Measurements from ENCODE around the gene KRTAP10-7.
"Not testable (repeated sequence)": the region's sequence is repeated elsewhere in the genome, so short reads cannot be mapped to it uniquely, and the experiment has no call there.

KRTAP10-7 gene

DNA sequence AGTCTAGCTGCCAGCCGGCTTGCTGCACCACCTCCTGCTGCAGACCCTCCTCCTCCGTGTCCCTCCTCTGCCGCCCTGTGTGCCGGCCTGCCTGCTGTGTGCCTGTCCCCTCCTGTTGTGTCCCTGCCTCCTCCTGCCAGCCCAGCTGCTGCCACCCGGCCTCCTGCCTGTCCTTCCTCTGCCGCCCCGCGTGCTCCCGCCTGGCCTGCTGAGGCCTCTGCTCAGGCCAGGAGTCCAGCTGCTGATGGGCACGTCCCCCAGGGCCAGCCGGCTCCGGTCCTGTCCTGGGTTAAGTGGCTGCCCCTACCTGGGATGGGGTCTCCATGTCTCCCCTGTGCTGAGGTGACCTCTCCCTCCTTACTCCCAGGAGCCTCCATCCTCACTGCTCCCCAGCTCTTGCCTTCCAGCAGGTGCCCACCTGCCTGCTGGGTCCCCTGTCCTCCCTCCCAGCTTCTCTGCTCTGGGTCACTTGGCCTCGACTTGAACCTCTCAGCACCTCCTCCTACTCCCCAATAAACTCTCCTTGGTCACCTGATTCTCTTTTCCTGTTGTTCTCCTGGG is 12.4 kb downstream of the KRTAP10-7 start:
- no peak for DNase-seq

DNA sequence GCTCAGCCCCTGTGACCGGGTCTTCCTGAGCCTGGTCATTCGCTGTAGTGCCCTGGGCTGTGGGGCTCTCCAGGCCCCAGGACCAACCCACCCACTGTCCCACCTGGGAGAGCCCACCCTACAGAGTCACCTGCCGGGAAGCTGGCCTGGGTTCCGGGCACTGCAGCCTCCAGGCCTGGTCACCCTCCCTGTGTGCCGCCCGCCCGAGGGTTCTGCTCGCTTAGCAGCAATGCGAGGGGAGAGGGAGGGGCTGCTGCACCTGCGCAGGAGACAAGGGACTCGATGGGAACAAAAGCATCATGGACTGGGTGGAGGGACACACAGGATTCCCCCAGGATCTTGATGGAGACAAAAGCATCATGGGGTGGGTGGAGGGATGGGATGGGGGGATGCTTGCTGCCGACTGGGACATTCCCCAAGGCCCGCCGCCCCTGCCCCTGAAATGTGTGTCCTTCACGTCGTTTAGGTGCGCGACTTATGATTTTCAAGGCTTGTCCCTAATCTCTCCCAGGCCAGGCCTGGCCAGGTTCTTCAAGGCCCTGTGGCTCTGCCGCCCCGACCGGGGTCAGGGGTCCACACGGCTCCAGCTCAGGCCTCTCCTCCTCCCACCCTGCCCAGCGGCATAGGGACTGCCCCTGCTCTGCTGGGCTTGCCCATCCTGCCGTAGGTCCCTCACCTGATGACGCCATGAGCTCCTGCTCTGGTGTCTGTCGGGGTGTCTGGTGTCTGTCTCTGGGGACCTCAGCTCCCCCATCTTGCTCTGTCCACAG is 13.2 kb downstream of the KRTAP10-7 start:
- no peak for DNase-seq

DNA sequence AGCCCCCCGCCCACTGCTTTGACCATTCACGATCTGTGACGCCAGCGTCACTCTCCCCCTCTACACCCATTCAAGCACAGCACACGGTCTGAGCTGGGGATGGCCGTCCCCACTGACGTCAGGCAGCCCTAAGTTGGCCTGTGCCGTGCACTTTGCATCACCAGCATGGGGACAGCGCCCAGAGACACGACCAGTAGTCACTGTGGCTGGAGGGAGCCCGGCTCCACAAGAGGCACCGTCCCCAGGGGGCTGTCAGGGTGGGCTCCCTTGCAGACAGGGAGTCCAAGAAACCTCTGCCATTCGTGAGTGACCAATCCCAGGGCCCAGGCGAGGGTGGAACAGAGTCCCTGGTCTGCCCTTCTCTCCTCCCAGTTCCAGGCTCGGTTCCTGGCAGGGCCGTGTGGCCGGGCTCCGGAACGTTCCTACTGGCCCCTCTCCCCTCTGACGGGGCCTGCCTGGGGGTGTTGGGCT is 13.8 kb downstream of the KRTAP10-7 start:
- DNase-seq = no peak

DNA sequence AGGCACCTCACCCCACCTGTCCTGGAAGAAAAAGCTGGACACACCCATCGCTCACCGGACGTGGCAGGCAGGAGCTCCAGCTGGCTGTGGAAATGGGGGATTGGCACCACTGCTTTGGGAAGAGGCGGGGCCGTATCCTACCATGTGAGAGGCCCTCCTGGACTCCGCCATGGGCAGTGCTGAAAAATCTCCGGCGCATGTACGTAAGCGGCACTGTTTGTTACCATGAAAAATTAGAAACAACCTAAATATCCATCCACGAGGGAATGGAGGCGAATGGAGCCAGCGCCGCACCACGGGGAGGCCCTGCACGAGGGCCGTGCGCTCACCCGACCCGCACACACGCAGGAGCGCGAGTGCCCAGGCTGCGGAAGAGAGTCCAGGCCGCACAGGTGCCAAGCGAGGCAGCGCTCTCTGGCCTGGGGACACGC is 14.6 kb downstream of the KRTAP10-7 start:
- DNase-seq = no peak

DNA sequence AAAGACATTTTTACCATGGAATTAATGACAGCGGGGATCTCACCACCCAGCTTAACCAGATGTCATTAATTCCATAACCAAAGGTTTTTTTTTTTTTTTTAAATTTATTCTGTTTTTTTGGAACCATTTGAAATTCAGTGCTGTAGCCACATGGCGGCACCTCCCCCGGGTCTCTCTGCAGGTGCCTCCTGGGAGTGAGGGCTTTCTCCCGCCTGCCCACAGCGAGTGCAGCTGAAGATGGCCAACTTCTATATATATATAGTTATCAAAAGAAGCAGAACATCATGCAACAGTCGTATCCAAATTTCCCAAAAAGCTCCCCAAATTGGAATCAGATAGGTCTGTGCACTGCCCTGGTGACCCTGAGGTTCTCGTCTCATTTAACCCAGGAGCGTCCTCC is 15.1 kb downstream of the KRTAP10-7 start:
- no peak for DNase-seq

DNA sequence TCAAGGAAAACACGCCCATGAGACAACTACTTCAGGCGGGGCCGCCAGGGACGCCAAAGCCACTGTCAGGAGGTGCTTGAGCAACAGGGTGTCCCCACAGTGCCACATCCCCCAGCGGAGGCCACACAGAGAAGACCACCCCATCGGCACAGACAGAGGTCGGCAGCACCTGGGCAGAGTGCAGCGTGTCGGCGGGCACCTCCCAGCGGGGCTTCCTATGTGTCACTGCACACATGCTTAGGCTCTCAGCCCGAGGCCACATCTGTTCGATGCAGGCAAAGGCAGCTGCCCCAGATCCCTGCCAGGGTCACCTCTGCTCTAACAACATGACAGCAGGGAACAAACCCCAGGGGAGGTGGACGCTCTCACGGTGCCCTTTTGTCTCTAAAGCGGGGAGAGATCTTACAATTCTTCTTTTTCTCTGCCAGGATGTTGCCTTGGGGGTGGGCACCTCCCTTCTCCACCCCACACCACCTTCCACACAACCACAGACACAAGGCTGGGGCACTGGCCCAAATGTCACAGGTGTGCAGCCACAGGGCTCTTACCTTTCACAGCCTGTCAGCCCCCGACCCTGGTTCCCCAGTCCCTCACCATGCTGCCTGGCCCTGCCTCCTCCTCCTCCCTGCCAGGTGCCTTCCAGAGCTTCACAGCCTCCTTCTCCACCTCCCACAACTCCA is 15.7 kb downstream of the KRTAP10-7 start:
- DNase-seq = no peak

DNA sequence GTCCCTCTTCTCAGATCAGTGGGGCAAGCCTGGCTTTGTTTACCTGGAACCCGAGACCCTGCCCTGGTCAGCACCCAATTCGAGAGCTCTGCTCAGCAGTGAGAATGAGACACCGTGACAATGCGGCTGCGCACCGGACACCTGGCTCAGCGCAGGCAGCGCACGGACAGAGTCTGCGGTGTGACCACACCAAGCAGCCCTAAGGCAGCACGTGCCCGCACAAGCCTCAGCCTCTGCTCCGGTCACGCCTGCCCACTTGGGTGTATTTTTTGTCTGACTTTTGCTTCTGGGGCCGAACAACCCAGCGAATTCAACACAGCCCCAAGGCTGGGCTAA is 16.2 kb downstream of the KRTAP10-7 start:
- no peak for DNase-seq

DNA sequence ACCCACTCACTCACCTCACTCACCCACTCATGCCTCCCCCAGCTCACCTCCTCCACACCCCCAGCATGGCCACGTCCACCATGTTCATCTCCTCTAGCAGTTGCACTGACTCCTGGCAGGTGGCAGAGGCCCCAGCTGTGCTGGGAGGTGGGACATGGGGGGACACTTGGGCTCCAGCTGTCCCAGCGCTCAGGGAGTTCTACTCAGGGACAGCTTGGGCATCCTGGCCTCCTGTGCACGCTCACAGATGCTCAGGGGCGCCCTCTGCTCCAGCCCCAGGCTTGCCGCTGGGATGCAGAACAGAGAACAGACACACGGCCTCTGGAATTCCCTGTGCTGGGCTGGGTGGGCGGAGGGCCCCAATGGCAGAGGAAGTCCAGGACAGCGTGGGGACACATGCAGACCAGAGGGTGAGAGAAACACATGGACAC is 16.7 kb downstream of the KRTAP10-7 start:
- DNase-seq = no peak

DNA sequence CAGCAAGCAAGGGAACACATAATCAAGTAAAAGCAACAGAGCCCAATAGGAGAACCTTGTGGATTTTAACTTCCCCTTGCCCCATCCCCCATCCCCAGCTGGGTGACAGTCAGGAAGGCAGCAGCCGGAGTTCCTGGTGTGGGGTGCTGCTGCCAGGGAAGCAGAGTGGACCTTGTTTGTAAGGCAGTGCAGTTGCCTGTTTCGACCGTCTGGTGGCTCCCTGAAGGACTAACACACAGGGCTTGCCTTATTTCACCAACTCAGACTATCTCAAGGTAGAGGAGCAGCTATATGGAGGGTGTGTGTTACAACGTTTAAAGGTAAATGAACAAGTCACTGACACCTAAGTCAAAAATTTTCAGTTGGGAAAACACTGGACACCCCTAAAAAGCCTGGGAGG is 18.1 kb downstream of the KRTAP10-7 start:
- DNase-seq = no peak

DNA sequence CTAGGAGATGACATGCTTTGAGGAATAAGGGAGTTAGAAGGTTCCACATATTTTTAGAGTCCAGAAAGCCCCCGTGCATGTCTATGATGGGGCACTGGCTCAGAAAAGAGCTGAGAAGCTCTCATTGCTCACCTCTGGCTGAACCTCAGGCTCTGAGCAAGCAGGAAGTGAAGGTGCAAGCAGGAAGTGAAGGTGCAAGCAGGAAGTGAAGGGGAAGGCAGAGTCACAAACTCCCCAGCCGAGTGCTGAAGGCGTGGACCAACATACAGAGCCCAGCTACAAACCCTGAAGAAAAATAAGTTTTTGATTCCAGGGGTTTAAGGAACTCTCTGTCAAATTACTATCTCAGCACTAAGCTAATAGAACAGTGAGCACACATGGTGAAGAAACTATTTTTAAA is 18.5 kb downstream of the KRTAP10-7 start:
- no peak for DNase-seq

DNA sequence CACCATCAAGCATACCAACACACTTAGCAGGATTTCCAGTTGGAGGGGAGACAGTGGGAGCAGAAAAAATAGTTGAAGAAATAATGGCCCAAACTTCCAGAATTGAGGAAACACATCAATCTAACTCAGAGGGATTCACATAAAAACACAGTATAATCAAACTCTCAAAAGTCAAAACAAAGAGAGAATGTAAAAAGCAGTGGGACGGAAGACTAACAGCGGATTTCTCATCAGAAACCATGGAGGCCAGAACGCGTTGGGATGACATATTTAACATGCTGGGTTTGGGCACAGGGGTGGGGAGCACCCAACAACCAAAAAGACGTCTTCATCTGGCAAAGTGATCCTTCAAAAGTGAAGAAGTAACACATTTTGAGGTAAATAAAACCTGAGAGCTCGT is 19.5 kb downstream of the KRTAP10-7 start:
- no peak for DNase-seq

DNA sequence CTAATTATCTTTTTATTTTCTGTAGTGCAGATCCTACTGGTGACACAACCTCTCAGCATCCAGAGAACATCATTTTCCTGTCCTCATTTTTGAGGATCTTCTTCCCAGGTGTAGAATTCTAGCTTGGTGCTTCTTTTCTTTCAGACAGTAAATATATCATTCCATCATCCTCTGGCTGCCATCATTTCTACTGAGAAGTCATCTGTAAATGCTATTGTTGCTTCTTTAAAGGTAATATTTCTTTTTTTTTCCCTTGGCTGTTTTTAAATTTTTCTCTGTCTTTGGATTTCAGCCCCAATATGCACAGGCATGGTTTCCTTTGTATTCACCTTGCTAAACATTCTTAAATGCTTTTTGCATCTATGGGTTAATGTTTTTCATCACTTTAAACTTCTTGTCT is 23.2 kb downstream of the KRTAP10-7 start:
- no peak for DNase-seq

DNA sequence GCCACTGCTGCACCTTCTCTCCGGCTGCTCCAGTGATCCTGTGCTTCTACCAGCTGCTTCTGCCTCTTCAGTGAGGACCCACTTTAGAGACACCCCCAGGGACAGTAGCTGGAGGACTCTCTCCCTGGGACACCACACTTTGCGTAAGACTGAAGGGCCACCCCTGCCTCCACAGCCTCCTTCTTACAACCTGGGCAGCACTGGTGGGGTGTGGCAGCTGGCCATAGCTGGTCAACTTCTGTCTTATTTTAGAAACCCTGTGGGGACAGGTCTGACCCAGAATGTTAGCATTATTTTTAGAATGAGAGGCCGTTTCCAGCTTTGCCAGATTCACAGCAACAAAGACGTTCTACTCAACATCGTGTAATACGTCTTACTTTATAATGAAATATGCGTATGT is 25.4 kb downstream of the KRTAP10-7 start:
- DNase-seq = no peak

DNA sequence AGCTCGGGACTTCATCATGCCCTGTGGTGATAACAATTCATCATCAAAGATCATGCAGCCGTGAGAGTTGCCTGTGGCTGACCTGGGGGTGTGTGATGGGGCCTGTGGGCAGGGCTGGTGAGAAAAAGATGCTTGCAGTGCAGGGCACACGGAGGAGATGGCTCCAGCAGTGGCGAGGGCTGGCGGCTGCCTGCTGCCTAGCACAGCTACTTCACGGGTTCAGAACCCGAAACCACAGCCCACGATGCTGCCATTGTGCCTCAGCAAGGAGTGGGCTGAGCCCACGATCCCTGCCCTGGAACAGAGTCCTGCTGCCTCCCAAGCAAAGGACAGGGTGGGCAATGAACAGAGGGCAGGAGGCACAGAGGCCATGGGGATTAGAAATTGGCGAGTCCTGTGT is 25.9 kb downstream of the KRTAP10-7 start:
- no peak for DNase-seq

DNA sequence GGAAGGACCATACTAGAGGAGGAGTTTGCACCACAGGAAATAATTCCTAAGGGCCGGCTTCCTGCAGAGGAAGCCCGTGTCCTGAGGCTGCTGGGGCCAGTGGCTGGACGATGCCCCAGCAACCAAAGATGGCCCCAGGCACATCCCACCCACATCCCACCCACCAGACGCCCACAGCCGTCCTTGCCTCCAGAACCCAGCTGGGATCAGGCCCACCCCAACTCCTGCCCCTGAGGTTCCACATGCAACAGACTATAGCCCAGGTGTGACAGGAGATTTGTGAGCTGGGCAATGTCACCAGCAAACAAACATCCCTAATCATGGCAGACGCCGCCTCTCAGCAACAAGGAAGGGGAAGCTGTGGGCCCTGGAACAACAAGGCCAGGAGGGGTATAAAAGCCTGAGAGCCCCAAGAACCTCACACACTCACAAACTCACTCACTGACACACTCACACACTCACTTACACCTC is 26.3 kb downstream of the KRTAP10-7 start, which contains the start of gene KRTAP10-9:
KRTAP10-9 (plus strand) TSS at position 421 of the 471 bp plus-strand sequence. CDS start 79 bp downstream, outside the sequence.
- no peak for DNase-seq

DNA sequence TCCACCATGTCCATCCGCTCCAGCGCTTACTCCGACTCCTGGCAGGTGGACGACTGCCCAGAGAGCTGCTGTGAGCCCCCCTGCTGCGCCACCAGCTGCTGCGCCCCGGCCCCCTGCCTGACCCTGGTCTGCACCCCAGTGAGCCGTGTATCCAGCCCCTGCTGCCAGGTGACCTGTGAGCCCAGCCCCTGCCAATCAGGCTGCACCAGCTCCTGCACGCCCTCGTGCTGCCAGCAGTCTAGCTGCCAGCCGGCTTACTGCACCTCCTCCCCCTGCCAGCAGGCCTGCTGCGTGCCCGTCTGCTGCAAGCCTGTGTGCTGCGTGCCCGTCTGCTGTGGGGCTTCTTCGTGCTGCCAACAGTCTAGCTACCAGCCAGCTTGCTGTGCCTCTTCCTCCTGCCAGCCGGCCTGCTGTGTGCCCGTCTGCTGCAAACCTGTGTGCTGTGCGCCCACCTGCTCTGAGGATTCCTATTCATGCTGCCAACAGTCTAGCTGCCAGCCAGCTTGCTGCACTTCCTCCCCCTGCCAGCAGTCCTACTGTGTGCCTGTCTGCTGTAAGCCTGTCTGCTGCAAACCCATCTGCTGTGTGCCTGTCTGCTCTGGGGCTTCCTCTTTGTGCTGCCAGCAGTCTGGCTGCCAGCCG is 26.9 kb downstream of the KRTAP10-7 start:
- not testable (repeated sequence) for DNase-seq

DNA sequence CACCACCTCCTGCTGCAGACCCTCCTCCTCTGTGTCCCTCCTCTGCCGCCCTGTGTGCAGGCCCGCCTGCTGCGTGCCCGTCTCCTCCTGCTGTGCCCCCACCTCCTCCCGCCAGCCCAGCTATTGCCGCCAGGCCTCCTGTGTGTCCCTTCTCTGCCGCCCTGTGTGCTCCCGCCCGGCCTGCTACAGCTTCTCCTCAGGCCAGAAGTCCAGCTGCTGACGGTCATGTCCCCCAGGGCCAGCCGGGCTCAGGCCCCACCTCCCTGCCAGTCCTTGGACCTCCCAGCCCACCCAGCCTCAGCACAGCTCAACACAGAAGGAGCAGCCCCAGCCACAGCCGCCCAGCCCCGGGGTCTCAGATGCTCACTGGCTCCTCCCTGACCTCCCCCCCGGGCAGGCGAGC is 27.4 kb downstream of the KRTAP10-7 start:
- not testable (repeated sequence) for DNase-seq

DNA sequence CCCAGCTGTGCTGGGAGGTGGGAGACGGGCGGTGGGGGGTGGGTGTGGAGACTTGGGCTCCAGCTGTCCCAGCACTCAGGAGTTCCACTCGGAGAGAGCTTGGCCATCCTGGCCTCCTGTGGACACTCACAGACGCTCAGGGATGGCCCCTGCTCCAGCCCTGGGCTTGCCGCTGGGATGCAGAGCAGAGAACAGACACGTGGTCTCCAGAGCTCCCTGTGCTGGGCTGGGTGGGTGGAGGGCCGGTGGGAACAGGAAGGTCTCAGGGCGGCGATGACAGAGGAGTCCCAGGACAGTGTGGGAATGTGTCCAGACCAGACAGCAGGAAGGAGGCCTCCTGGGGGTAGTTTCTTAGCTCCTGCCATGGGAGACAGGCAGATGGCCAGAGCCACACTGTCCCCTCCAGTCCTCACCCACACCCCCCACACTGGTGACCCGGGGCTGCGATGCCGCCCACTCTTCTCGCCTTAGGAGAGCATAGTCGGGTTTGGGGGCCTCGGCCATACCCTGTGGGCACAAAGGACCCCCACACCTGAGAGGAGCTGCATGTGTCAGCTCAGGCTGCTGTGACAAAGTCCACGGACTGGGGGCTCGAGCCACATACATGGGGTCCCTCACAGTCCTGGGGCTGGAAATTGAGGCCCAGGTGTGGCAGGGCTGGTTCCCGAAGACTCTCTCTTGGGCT is 28.5 kb downstream of the KRTAP10-7 start:
- no peak for DNase-seq

DNA sequence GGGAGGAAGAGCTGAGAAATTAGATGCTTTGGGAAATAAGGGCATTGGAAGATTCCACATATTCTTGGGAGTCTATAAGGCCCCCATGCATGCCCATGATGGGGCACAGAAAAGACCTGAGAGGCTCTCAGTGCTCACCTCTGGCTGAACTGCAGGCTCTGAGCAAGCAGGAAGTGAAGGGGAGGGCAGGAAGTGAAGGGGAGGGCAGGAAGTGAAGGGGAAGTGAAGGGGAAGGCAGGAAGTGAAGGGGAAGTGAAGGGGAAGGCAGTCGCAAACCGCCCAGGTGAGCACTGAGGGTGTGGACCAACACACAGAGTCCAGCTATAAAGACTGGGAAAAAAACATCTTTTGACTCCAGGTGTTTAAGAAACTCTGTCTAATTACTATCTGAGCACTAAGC is 30.0 kb downstream of the KRTAP10-7 start:
- DNase-seq = no peak

DNA sequence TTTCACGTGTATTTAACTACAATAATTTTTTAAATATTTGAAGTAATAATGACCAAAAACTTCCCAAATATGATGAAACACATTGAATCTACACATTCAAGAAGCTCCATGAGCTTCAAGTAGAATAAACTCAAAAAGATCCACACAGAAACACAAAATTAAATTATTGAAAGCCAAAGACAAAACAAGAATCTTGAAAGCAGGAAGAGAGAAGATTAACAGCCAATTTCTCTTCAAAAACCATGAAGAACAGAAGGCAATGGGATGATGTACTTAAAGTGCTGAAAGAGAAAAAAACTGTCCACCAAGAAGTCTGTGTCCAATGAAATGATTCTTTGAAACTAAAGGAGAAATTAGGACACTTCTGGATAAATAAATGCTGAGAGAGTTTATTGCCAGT is 31.7 kb downstream of the KRTAP10-7 start:
- DNase-seq = no peak

DNA sequence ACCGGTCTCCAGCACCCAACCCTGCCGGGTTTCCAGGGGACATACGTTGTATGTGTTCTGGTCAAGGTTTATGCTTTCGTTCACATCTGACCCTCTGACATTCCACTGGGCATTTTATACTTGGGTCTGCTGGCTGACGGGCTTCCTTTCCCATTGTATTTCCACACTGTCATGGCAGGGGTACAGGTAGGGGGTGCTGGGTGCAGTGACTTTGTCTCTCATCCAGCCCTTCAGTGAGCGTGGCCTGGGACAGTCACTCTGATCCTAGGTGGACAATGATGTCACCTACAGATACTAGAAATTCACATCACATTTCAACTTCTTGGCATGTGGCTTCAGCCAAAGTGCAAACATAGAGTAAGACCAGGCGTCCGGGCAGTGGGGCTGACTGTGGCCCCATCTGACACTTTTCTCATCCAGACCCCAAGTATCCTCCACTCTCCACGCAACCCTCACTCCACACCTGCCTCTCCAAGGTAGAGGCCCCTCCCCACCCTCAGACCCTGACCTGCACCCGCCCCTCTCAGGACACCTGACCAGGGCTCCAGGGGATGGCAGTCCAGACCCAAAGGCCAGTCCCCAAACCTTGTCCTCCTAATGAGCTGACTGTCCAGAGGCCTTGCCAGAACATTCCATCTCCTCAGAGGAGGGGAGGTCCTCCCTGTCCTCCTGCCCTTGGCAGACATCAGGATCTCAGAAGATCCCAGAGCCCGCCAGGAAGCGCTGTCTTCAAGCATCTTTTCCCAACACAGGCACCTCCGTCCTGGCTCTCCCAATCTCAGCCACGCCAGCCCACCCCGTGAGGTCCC is 36.0 kb downstream of the KRTAP10-7 start:
- no peak for DNase-seq

Data from KG1 (cell line).